GM19239 (cell line): ENCODE data around the gene RELT.

ENCODE experiments used
- DNase-seq: peaks from one replicate; pipeline ENCODE4 v3.0.0; 2011; ENCODE audit warnings: low spot score; ENCODE audit not compliant: insufficient read length
- FAIRE-seq: peaks from 2 replicates; lab custom pipeline; 2011; peaks lifted over from hg19 to GRCh38; lab: Jason Lieb, UNC

RELT gene

GRCh38 chr11:73388265-73389133 lies 12.3 kb downstream of the RELT start:
- FAIRE-seq (peak; percentile 49), DNase-seq (no peak)

DNA sequence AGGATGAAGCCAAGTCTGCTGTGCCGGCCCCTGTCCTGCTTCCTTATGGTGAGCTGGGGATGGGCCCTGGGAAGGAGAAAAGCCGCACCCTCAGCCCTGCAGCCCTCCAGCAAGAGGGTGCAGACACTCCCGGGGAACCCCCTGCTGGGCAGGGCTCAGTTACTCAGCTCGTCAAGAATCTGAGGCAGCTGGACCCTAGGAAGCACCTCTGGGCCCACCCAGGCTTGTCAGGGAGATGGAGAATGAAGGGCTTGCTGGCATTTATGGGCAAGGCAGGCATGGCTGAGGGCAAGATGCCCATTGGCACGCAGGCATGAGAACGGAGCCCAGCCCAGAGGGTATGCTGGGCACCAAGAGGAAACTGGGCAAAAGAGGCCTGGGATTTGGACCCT lies 12.9 kb downstream of the RELT start:
- DNase-seq, result no peak
- FAIRE-seq, result no peak

GRCh38 chr11:73389916-73390315 lies 13.7 kb downstream of the RELT start:
- FAIRE-seq (no peak), DNase-seq (no peak)

DNA sequence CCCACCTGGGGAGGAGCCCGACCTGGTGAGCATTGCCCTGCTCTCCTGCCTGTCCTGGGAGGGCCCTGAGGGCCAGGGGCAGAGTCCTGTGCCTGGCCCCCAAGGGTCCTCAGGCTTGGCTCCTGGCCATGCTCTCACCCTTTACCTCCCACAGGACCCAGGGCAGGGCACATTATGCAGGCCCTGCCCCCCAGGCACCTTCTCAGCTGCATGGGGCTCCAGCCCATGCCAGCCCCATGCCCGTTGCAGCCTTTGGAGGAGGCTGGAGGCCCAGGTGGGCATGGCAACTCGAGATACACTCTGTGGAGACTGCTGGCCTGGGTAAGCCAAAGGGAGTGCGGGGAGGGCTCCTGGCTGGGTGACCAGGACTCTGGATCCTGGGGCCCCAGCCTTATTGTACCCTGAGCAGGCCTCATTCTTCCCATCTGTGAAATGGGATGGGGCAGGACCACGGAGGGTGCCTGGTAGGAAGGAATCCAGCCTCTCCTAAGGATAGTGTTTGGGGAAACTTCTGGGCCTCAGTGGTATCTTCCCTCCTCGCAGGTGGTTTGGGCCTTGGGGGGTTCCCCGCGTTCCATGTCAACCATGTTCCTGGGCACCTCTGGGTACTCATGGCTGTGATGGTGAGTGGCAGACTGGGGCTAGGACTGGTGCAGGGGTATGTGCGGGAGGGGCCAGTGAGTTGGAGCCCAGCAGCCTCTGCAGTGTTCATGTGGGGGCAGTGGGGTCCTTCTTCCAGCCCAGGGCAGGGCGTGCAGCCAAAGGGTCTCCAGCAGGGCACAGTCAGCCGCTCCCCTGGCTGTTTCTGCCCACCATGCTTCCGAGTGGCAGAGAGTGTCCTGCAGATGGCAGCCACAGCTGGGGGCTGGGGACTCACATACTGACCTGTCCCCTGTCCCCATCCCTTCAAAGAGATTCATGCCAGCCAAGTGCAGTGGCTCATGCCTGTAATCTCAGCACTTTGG lies 14.7 kb downstream of the RELT start:
- FAIRE-seq (no peak), DNase-seq (no peak)

DNA sequence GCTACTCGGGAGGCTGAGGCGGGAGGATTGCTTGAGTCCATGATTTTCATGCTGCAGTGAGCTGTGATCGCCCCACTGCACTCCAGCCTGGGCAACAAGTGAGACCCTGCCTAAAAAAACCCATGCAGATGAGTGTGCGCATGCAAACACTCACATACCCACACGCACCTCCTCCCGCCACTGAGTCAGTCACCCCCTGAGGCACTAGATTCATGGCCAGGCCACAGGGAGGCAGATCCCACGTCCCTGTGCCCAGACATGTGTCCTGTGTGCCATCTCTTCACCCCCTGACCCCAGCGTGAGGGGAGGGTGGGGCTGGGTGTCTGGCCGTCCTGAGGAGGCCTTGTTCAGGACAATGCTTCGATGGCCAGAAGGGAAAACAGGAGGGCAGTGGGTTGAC lies 15.5 kb downstream of the RELT start:
- no peak for DNase-seq
- FAIRE-seq, result no peak

DNA sequence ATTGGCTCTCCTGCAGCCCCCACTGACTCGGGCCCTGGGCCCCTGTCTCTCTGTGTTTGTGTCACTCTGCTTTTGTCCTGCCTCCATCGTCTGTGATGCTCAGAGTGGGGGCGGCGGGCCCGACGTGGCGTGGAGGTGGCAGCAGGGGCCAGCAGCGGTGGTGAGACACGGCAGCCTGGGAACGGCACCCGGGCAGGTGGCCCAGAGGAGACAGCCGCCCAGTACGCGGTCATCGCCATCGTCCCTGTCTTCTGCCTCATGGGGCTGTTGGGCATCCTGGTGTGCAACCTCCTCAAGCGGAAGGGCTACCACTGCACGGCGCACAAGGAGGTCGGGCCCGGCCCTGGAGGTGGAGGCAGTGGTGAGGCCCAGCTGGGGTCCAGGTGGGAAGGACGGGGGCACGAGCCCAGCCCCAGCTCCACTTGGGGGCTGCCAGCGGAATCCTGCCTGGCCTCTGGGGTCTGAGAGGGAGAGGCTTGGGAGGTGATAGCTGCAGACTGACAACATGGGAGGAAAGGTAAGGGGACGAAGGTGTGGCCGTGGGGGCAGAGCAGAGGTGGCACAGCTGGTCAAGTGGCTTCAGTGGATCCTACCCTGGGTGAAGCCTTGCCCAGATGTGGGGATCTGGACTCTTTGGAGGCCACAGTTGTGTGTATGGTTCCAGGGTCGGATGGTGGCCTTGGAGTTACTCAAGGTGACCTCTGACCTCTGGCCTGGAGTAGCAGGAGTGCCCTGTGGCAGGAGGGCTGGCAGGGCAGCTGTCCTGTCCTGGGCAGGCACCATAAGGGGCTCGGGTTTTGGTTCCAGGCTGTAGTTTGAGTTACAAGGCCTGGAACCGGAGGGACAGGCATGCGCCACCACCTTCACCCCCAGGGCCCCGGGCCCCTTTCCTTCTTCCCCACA lies 16.2 kb downstream of the RELT start:
- FAIRE-seq (no peak), DNase-seq (no peak)

- DNase-seq, result no peak
- FAIRE-seq, result no peak
These were observed 16.8 kb downstream of the RELT start for GRCh38 chr11:73393011-73393380.

GRCh38 chr11:73393479-73394415 lies 17.5 kb downstream of the RELT start:
- peak; percentile 81 for FAIRE-seq
- peak; percentile 83 for DNase-seq

- DNase-seq (no peak), FAIRE-seq (no peak)
These were observed 18.5 kb downstream of the RELT start for GRCh38 chr11:73394416-73395296.

GRCh38 chr11:73395297-73396208 lies 19.4 kb downstream of the RELT start:
- DNase-seq (no peak), FAIRE-seq (no peak)

GRCh38 chr11:73396251-73396930 lies 20.2 kb downstream of the RELT start:
- DNase-seq, result no peak
- FAIRE-seq, result no peak

GRCh38 chr11:73396985-73397384 lies 20.8 kb downstream of the RELT start:
- DNase-seq (no peak), FAIRE-seq (no peak)

- FAIRE-seq, result no peak
- DNase-seq, result no peak
These were observed 21.4 kb downstream of the RELT start for GRCh38 chr11:73397468-73398131.

DNA sequence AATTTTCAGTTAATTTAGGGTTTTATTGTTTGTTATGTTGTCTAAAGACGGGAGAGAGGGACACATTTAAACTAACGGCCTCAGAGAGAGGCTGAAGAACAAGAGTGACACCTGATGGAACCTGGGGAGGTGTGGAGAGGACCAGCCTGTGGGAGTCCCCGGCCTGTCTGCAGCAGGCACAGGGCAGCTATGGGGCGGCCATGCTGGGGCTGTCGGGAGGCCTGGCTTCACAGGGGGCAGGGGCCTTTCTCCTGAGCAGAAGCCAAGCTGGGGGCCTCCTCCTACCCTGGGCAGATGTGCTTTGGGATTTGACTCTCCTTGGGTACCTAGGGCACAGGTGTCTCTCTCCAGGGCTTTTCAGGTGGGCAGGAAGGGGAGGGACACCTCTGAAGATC lies 21.9 kb downstream of the RELT start:
- FAIRE-seq (no peak), DNase-seq (no peak)

- no peak for FAIRE-seq
- DNase-seq, result no peak
These were observed 22.5 kb downstream of the RELT start for GRCh38 chr11:73398721-73399120.

- FAIRE-seq (no peak), DNase-seq (no peak)
These were observed 23.0 kb downstream of the RELT start for GRCh38 chr11:73399159-73399590.
